Measurements from ENCODE around the gene SYNGR2.

SYNGR2 gene

DNA sequence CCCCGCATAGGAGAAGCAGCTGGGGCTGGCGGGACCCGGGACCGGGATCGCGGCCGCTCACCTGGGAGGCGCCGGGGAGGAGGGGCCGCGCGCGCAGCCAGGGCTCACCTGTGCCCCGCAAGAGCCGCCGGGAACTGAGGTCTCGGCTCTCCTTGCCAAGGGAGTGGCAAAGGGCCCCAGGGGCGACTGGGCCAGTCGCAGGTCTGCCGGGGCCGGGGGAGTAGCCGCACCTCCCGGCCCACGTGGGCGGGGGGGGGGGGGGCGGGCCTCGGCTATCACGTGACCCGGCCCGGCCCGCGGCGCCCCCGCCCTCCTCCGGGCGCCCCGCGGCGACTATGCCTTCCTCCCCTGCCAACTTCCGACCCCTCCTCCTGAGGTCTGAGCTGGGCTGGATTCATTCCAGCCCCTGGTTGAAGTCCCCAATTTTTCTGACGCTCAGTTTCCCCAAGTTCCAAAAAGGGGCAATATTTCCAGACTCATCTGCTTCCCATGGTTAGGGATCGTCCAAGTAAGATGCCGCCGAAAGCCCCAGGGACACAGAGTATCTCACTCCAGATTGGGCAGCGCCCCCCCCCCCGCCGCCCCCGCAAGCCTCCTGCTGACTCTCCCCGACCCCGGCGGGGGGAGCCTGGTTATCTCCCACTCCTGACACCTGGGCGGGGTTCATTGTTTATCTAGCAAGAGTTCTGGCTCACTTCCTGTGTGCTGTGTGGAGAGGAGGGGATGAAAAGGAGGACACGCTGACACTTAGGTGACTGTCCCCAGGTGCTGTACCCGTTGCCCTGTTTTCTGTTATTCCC is 39.6 kb upstream of the SYNGR2 start, which contains the start of gene TMC6 (continued):
- TF ChIP-seq, protein P1, sequence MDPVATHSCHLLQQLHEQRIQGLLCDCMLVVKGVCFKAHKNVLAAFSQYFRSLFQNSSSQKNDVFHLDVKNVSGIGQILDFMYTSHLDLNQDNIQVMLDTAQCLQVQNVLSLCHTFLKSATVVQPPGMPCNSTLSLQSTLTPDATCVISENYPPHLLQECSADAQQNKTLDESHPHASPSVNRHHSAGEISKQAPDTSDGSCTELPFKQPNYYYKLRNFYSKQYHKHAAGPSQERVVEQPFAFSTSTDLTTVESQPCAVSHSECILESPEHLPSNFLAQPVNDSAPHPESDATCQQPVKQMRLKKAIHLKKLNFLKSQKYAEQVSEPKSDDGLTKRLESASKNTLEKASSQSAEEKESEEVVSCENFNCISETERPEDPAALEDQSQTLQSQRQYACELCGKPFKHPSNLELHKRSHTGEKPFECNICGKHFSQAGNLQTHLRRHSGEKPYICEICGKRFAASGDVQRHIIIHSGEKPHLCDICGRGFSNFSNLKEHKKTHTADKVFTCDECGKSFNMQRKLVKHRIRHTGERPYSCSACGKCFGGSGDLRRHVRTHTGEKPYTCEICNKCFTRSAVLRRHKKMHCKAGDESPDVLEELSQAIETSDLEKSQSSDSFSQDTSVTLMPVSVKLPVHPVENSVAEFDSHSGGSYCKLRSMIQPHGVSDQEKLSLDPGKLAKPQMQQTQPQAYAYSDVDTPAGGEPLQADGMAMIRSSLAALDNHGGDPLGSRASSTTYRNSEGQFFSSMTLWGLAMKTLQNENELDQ (tag by site-specific recombination; IDR thresholded peaks at IDR 0.05; ENCODE audit: low read depth), result no peak
- TF ChIP-seq ZNF155 (tag by site-specific recombination; IDR thresholded peaks at IDR 0.05), result no peak
- TF ChIP-seq, protein P2, sequence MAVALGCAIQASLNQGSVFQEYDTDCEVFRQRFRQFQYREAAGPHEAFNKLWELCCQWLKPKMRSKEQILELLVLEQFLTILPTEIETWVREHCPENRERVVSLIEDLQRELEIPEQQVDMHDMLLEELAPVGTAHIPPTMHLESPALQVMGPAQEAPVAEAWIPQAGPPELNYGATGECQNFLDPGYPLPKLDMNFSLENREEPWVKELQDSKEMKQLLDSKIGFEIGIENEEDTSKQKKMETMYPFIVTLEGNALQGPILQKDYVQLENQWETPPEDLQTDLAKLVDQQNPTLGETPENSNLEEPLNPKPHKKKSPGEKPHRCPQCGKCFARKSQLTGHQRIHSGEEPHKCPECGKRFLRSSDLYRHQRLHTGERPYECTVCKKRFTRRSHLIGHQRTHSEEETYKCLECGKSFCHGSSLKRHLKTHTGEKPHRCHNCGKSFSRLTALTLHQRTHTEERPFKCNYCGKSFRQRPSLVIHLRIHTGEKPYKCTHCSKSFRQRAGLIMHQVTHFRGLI (tag by site-specific recombination; IDR thresholded peaks at IDR 0.05), result no peak
- 0 out of 2 replicates have a peak, but pooled peaks have one; percentile 25 for TF ChIP-seq BCL11A (tag by site-specific recombination; IDR thresholded peaks at IDR 0.05; ENCODE audit: low read depth)
- TF ChIP-seq ZNF549 (tag by site-specific recombination; IDR thresholded peaks at IDR 0.05), result no peak
- TF ChIP-seq ZFHX2 (tag by site-specific recombination; conservative IDR thresholded peaks at IDR 0.05), result peak; percentile 84
- no peak for TF ChIP-seq KLF8 (tag by site-specific recombination; IDR thresholded peaks at IDR 0.05)
- peak; percentile 51 for TF ChIP-seq GLIS1 (tag by site-specific recombination; IDR thresholded peaks at IDR 0.05)
- TF ChIP-seq GLIS2 (tag by site-specific recombination; IDR thresholded peaks at IDR 0.05), result no peak; the same call in none of the 2 replicates
- peak; percentile 36; the same call in 1 of the 2 replicates for TF ChIP-seq ZNF610 (tag by site-specific recombination; IDR thresholded peaks at IDR 0.05; ENCODE audit: borderline replicate concordance)
- TF ChIP-seq, protein P3, sequence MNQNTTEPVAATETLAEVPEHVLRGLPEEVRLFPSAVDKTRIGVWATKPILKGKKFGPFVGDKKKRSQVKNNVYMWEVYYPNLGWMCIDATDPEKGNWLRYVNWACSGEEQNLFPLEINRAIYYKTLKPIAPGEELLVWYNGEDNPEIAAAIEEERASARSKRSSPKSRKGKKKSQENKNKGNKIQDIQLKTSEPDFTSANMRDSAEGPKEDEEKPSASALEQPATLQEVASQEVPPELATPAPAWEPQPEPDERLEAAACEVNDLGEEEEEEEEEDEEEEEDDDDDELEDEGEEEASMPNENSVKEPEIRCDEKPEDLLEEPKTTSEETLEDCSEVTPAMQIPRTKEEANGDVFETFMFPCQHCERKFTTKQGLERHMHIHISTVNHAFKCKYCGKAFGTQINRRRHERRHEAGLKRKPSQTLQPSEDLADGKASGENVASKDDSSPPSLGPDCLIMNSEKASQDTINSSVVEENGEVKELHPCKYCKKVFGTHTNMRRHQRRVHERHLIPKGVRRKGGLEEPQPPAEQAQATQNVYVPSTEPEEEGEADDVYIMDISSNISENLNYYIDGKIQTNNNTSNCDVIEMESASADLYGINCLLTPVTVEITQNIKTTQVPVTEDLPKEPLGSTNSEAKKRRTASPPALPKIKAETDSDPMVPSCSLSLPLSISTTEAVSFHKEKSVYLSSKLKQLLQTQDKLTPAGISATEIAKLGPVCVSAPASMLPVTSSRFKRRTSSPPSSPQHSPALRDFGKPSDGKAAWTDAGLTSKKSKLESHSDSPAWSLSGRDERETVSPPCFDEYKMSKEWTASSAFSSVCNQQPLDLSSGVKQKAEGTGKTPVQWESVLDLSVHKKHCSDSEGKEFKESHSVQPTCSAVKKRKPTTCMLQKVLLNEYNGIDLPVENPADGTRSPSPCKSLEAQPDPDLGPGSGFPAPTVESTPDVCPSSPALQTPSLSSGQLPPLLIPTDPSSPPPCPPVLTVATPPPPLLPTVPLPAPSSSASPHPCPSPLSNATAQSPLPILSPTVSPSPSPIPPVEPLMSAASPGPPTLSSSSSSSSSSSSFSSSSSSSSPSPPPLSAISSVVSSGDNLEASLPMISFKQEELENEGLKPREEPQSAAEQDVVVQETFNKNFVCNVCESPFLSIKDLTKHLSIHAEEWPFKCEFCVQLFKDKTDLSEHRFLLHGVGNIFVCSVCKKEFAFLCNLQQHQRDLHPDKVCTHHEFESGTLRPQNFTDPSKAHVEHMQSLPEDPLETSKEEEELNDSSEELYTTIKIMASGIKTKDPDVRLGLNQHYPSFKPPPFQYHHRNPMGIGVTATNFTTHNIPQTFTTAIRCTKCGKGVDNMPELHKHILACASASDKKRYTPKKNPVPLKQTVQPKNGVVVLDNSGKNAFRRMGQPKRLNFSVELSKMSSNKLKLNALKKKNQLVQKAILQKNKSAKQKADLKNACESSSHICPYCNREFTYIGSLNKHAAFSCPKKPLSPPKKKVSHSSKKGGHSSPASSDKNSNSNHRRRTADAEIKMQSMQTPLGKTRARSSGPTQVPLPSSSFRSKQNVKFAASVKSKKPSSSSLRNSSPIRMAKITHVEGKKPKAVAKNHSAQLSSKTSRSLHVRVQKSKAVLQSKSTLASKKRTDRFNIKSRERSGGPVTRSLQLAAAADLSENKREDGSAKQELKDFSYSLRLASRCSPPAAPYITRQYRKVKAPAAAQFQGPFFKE (tag by site-specific recombination; IDR thresholded peaks at IDR 0.05; ENCODE audit: borderline replicate concordance), result no peak
- TF ChIP-seq ZBTB20 (tag by site-specific recombination; IDR thresholded peaks at IDR 0.05), result peak; percentile 85
- TF ChIP-seq ZNF16 (tag by site-specific recombination; IDR thresholded peaks at IDR 0.05; ENCODE audit: low read depth), result no peak
- TF ChIP-seq ZNF138 (tag by site-specific recombination; IDR thresholded peaks at IDR 0.05; ENCODE audit: borderline replicate concordance), result no peak
- no peak for TF ChIP-seq ZNF311 (tag by site-specific recombination; IDR thresholded peaks at IDR 0.05; ENCODE audit: borderline replicate concordance)
- TF ChIP-seq, protein P4, sequence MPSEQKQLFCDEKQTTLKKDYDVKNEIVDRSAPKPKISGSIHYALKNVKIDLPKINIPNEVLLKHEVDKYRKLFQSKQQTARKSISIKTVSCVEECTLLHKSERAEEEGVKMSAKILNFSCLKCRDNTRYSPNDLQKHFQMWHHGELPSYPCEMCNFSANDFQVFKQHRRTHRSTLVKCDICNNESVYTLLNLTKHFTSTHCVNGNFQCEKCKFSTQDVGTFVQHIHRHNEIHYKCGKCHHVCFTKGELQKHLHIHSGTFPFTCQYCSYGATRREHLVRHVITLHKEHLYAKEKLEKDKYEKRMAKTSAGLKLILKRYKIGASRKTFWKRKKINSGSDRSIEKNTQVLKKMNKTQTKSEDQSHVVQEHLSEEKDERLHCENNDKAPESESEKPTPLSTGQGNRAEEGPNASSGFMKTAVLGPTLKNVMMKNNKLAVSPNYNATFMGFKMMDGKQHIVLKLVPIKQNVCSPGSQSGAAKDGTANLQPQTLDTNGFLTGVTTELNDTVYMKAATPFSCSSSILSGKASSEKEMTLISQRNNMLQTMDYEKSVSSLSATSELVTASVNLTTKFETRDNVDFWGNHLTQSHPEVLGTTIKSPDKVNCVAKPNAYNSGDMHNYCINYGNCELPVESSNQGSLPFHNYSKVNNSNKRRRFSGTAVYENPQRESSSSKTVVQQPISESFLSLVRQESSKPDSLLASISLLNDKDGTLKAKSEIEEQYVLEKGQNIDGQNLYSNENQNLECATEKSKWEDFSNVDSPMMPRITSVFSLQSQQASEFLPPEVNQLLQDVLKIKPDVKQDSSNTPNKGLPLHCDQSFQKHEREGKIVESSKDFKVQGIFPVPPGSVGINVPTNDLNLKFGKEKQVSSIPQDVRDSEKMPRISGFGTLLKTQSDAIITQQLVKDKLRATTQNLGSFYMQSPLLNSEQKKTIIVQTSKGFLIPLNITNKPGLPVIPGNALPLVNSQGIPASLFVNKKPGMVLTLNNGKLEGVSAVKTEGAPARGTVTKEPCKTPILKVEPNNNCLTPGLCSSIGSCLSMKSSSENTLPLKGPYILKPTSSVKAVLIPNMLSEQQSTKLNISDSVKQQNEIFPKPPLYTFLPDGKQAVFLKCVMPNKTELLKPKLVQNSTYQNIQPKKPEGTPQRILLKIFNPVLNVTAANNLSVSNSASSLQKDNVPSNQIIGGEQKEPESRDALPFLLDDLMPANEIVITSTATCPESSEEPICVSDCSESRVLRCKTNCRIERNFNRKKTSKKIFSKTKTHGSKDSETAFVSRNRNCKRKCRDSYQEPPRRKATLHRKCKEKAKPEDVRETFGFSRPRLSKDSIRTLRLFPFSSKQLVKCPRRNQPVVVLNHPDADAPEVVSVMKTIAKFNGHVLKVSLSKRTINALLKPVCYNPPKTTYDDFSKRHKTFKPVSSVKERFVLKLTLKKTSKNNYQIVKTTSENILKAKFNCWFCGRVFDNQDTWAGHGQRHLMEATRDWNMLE (tag by site-specific recombination; conservative IDR thresholded peaks at IDR 0.05; ENCODE audit: low read depth), result no peak
- TF ChIP-seq ZNF214 (tag by site-specific recombination; IDR thresholded peaks at IDR 0.05; ENCODE audit: borderline replicate concordance), result no peak
- TF ChIP-seq ZNF585B (tag by site-specific recombination; IDR thresholded peaks at IDR 0.05), result no peak
- no peak for TF ChIP-seq ZNF701 (tag by site-specific recombination; IDR thresholded peaks at IDR 0.05)
- no peak for TF ChIP-seq ZNF555 (tag by site-specific recombination; conservative IDR thresholded peaks at IDR 0.05)
- no peak for TF ChIP-seq WT1 (tag by site-specific recombination; IDR thresholded peaks at IDR 0.05)
- TF ChIP-seq ZNF133 (tag by site-specific recombination; IDR thresholded peaks at IDR 0.05), result no peak
- TF ChIP-seq ZNF623 (tag by site-specific recombination; IDR thresholded peaks at IDR 0.05), result no peak
- TF ChIP-seq ZFP37 (tag by site-specific recombination; IDR thresholded peaks at IDR 0.05), result no peak
- TF ChIP-seq ZNF433 (tag by site-specific recombination; IDR thresholded peaks at IDR 0.05; ENCODE audit: low read depth), result no peak

All from HEK293 (cell line).